ENCODE measurements around the gene COA8.

Gene COA8

DNA sequence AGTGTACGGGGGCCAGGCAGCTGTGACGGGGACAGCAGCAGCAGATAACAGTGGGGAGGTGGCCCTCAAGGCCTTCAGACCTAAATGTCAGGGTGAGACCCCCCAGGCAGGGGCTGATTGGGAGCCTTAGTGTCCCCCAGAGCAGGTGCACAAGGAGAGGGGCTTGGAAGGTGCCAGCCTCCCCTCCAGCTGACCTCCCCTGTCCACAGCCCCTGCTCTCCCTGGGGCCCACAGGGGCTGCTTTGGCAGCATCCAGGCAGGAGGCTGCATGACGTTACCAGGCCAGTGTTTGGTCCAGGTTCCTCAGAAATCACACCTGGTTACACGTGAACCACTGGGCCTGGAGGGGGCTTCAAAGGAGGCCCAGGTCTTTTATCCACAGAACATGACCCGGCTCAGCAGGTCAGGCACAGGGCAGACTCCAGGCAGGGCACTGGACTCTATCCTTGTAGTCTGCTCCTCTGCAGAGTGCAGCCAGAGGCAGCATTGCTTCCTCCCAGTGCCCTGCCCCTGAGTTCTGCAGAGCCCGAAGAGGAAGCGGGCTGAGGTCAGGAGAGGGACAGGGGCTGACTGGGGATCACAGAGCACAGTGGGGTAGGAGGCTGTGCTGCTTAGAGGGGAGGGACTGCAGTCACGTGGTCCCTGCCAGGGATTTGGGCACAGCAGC, 36.4 kb upstream of the COA8 start:
- no peak for ATAC-seq

- ATAC-seq = no peak
Measured at GRCh38 chr14:103526914-103527248, 35.9 kb upstream of the COA8 start.

- ATAC-seq = peak; percentile 57 to 62
Measured at GRCh38 chr14:103527408-103528145, 35.2 kb upstream of the COA8 start.

GRCh38 chr14:103528146-103528586, 34.6 kb upstream of the COA8 start:
- ATAC-seq = no peak

DNA sequence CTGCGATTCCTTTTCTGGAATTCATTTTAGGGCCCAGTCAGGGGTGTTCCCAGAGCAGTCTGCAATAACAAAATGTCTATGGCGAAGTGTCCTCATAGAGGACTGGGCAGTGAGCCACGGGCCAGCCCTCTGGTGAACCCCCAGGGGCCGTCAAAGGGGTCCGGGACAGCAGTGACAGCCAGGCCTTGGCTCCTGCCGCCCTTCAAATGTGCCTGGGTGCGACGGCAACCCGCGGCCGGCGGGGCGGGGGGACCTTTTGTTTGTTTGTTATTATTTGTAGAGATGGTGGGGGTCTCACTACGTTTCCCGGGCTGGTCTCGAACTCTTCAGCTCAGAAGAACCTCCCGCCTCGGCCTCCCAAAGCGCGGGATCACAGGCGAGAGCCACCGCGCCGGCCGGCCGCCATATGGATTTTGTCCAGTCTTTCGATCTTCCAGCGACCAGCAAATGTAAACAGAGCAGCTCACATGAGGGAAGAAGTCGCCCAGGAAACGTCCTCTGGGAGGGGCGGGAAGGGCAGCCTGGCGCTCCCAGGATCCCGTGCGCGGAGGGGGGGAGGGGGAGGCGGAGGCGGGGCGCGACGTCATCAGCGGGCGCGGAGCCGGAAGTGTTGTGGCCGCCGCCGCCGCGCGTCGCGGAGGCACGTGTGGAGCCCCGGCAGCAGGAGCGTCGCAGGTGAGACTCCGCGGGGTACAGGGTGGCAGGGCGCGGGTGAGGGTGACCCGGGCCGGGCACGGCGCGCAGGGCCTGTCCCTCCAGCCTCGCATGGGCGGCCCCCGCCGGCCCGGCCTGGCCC, 34.0 kb upstream of the COA8 start, which contains the start of gene TRMT61A:
Gene TRMT61A, plus strand, starts transcription at position 610 of the 796 bp plus-strand sequence. CDS start 783 bp downstream, outside the sequence.
- ATAC-seq = peak; percentile 76

GRCh38 chr14:103529383-103530365, 33.1 kb upstream of the COA8 start:
- no peak for ATAC-seq

GRCh38 chr14:103530390-103530789, 32.4 kb upstream of the COA8 start:
- no peak for ATAC-seq

DNA sequence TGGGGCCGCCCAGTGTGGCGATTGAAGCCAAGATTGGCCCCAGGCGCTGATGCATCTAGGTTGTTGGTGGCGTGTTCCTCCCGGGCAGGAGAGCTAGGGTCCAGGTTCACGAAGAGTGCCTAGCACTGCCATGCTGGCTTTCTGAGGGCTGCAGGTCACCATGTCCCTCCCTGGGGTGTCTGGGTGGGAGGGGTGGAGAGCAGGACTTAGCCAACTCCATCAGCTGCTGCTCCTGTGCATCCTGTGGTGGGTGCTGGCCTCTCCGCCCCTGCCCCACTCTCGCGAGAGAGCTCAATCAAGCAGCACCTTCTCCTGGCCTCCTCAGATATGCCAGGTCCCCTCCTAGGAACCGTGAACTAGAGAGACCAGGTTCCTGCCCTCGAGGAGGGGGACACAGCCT, 31.9 kb upstream of the COA8 start:
- no peak for ATAC-seq

- no peak for ATAC-seq
Measured at GRCh38 chr14:103531421-103532215, 31.1 kb upstream of the COA8 start.

DNA sequence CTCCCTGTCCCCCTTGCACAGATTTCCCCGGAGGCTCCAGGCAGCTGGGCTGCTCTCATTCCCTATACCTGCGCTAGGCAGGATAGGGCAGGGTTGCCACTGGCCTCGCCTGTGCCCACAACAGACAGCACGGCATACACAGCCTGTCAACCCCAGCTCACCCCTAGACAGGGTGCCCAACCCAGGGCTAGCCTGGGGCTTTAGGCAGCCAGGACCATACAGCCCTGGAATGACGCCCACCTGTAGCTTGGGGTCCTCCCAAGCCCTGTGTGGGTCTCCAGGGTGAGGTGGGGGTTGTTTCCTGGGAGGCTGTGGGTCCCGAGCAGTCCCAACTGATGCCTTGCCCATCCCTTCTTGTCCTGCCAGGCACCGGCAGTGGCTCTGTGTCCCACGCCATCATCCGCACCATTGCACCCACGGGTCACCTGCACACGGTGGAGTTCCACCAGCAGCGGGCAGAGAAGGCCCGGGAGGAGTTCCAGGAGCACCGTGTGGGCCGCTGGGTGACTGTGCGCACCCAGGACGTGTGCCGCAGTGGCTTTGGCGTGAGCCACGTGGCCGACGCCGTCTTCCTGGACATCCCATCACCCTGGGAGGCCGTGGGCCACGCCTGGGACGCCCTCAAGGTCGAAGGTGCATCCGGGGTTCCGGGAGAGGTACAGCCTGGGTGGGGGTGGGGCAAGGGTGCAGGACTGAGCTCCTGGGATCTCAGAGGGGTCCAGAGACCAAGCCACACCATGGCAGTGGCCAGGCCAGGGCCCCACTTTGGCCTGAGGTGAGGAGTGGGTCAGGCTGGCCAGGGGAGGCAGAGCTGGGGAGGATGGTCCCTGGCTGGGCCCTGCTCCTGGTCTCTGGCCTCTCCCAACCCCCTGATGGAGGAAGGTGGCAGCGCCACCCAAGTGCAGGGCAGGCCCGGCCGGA, 30.3 kb upstream of the COA8 start:
- ATAC-seq = no peak

- no peak for ATAC-seq
Measured at GRCh38 chr14:103533137-103533998, 29.4 kb upstream of the COA8 start.

- ATAC-seq = no peak
Measured at GRCh38 chr14:103533999-103534575, 28.7 kb upstream of the COA8 start.

GRCh38 chr14:103534576-103535061, 28.1 kb upstream of the COA8 start:
- ATAC-seq = no peak

- ATAC-seq = no peak
Measured at GRCh38 chr14:103535081-103535890, 27.5 kb upstream of the COA8 start.

DNA sequence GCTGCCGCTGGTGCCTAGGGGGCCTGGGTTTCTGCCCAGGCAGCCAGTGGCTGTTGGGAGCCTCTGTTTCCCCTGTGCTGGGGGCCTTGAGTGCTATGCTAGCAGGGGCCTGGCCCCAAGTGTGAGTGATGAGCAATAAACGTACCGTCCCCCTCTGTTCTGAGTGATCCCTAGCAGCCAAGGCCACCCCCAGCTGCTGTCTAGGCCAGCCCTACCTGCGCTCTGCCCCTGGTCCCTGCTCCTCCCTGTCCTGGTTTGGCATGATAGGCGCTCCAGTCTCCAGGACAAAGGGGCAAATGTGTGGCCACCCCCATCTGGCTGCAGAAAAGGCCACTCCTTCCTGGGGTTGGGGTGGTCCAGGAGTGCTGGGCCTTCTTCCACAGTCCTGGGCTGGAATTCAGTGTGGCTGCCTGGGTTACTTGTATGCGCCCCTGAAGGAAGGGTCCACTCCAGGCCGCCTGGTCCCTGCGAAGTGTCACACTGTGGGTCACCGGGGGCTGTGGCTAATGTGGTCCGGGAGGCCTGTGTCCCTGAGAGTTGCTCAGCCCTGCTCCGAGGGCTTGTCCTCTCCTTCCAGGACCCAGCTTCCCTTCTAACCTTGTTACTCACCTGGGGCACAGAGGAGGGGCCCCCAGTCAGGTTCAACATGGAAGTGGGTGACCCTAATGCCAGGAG, 26.7 kb upstream of the COA8 start:
- ATAC-seq = no peak

DNA sequence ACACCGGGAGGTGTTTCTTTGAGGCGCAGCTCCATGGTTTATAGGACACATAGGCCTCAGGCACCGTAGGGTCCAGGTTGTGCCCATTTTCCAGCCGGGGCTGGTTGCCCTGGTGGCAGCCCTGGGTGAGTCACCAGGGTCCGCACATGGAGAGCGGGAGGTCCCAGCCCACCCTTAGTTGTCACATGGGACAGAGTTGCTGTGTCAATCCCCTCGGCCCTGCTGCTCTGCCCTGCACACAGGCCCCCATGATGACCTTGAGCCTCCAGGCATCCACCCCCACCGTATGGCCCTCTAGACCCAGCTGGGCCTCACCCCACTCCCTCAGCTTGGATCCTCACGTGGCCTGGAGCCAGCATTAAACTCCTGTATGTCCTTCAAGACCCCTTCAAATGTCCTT, 26.1 kb upstream of the COA8 start:
- ATAC-seq = no peak

All from activated CD4-positive, CD25-positive, alpha-beta regulatory T cell treated with anti-CD3 and anti-CD28 coated beads, Interleukin-2, amount 50 U/mL, for 24 hours (primary cell).